ENCODE measurements around the gene GRAP2. TPM values are rescaled to one million over a fixed set of nuclear protein-coding genes. Genes with fewer than 3 reads are reported as not detected.

The GRAP2 gene
- total and polyA plus RNA-seq, 9 of the 15 experiments (the other 6 are each of a cell fraction or from before 2014, with no cell fraction given) = 4.8 to 88.7 (median 60.4) TPM

DNA sequence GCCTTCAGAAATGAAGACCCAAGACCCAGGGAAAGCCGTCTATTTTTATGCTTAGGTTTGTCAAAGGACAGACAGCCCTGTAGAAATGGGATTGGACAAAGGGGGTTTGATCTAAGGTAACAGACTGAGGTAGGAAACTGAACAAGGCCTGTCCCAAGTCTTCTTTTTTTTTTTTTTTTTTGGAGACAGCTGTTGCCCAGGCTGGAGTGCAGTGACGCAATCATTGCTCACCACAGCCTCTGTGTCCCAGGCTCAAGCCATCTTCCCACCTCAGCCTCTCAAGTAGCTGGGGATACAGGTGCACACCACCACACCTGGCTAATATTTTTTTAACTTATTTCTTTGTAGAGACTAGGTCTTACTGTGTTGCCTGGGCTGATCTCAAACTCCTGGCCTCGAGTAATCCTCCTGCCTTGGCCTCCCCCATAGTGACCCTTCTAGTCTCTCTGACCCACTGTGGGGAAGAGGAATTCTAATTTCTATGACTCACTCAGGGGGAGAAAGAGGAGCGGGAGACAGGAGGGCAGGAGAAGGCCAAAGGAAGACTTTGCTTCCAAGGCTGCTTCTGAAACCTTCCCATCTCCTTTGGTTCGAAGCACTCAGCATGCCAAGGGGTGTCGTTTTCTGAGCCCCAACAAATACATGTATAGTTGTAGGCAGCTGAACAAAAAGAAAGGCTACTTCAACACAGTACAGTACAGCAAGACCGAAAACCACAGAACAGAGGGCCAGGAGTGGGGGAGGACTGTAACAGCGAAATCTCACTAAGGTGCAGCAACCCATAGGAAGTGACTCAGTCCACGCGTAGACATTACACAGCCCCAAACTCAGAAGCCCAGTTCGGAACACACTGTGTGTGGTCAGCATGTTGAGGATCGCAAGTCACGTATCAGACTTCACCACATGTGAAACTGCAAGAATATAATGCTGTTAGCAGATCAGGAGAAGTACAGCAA is 60.2 kb downstream of the GRAP2 start:
- peak overlapping the region; percentile 55 to 62; a peak in 3 of 4 replicates for H3K9ac ChIP-seq (ENCODE audit: insufficient read depth in 1 of 2, low read depth in 2 of 2, low read length in 2 of 2)
- POLR2A ChIA-PET = interaction anchor here (0.6 to 2.4 kb wide), 4 partner anchors 14 to 410 kb away, joined by 3 to 13 read pairs (median 3); no protein-coding TSS in a partner anchor
- WGBS (ENCODE audit: insufficient coverage, low coverage, missing lambda C conversion rate) = 19% methylated on average over 13 of the region's 13 CpGs
- TSS peak; percentile 12 for BruUV-seq (replicated peaks)
- H3K36me3 ChIP-seq (ENCODE audit: control insufficient read depth, insufficient read depth, low read length) = peaks cover 92% of the 10 kb centered on the region
- H3K4me2 ChIP-seq (ENCODE audit: insufficient read depth, low read length) = peak overlapping the region; percentile 29; the same call in 1 of the 2 replicates
- H2AFZ ChIP-seq (ENCODE audit: low read depth, low read length) = peak overlapping the region; percentile 70; the same call in 1 of the 2 replicates
- FAIRE-seq (peak; percentile 98), ATAC-seq (peak; percentile 89), DNase-seq (ENCODE audit: extremely low read depth in 1 of 4, low spot score in 3 of 4) (peak; percentile 74 to 89 (median 77))
- intact Hi-C loops (cut with micrococcal nuclease) = no loop called here
- H3K4me1 ChIP-seq (replicated peaks in 1 of 2; ENCODE audit: control insufficient read depth in 2 of 2, insufficient read depth in 2 of 2, low read length in 2 of 2) = peaks cover 24 to 52% of the 10 kb centered on the region in 2 experiments
- in situ Hi-C loops (cut with MboI) = no loop called here
- no peak overlapping the region for H3K4me3 ChIP-seq
- CTCF ChIA-PET (ENCODE audit: low intra/inter-chr PET ratio) = no interaction called here
- H4K20me1 ChIP-seq (replicated peaks; ENCODE audit: control insufficient read depth, insufficient read depth, low read length) = no peaks in the 10 kb centered on the region
- H3K27me3 ChIP-seq (ENCODE audit: control insufficient read depth in 2 of 2, insufficient read depth in 2 of 2, low read length in 2 of 2) = no peaks in the 10 kb centered on the region
- H3K9me1 ChIP-seq (ENCODE audit: control insufficient read depth, insufficient read depth, low read length) = peaks cover 3% of the 10 kb centered on the region
- no peaks in the 10 kb centered on the region; the same call in 2 of the 3 replicates for H3K79me2 ChIP-seq (ENCODE audit: control insufficient read depth, insufficient read depth, low read length)
- 0 out of 2 replicates have a peak, but pooled peaks cover 3% of the 10 kb centered on the region for H3K9me3 ChIP-seq (replicated peaks; ENCODE audit: control insufficient read depth, insufficient read depth, low read depth, low read length)
- peak overlapping the region; percentile 95 for H3K27ac ChIP-seq (ENCODE audit: extremely low read depth, low read depth, low read length)
- TF ChIP-seq TBL1XR1 (IDR thresholded peaks at IDR 0.05; ENCODE audit: low read length in 2 of 2) (peak in 1 of 2 experiments; percentile 75; a peak in 1 of 4 replicates), ZNF121 (CRISPR knock-in tag; conservative IDR thresholded peaks at IDR 0.05) (peak; percentile 94), RNF2 (IDR thresholded peaks at IDR 0.05) (peak; percentile 88), KLF16 (IDR thresholded peaks at IDR 0.05) (peak; percentile 81), CBFA2T3 (IDR thresholded peaks at IDR 0.05) (peak; percentile 91), RCOR1 (IDR thresholded peaks at IDR 0.05; ENCODE audit: borderline replicate concordance in 1 of 2, low read depth in 2 of 2, low read length in 2 of 2) (peak in 1 of 2 experiments; percentile 48; a peak in 1 of 4 replicates), FOXK2 (conservative IDR thresholded peaks at IDR 0.05 in 1 of 2, IDR thresholded peaks at IDR 0.05 in 1 of 2; ENCODE audit: low read depth in 2 of 2) (0 out of 4 replicates have a peak, but pooled peaks of 1 of the 2 experiments have one; percentile 32), HDAC1 (IDR thresholded peaks at IDR 0.05) (peak in 1 of 2 experiments; percentile 74; a peak in 2 of 4 replicates), ATF7 (IDR thresholded peaks at IDR 0.05) (peak; percentile 28; the same call in 1 of the 2 replicates), CREM (IDR thresholded peaks at IDR 0.05; ENCODE audit: low read depth) (peak; percentile 81), JUND (IDR thresholded peaks at IDR 0.05; ENCODE audit: borderline replicate concordance, low read depth, low read length) (peak; percentile 89), JUND (tag; IDR thresholded peaks at IDR 0.05; ENCODE audit: borderline replicate concordance, low read depth, low read length) (peak; percentile 88; the same call in 2 of the 3 replicates)

Data from K562 (cell line).